Sigmoid colon (tissue), 7 donors: ENCODE results near the gene GPATCH8. TPM values are rescaled to one million over a fixed set of nuclear protein-coding genes. Genes with fewer than 3 reads are reported as not detected.
"Not testable (repeated sequence)": the region's sequence is repeated elsewhere in the genome, so short reads cannot be mapped to it uniquely, and the experiment has no call there.

Experiments
- DNase-seq: peaks from one replicate; pipeline ENCODE4 v3.0.0-alpha.2; 2019
- H3K27ac ChIP-seq, 4 donors: fragments of 200-600 bp; sonication (generic); one replicate each; pipeline ENCODE4 v1.5.1; 2016 to 2019; ENCODE audit warnings: mild to moderate bottlenecking in 1 of 4
- H3K27me3 ChIP-seq, 3 donors: fragments of 200-600 bp; sonication (generic); one replicate each; pipeline ENCODE4 v1.5.1; 2019; ENCODE audit warnings: mild to moderate bottlenecking in 1 of 3
- H3K36me3 ChIP-seq, 4 donors: fragments of 200-600 bp; sonication (generic); one replicate each; pipeline ENCODE4 v1.5.1; 2016 to 2019
- H3K4me1 ChIP-seq, 4 donors: fragments of 200-600 bp; sonication (generic); one replicate each; pipeline ENCODE4 v1.5.1; 2017 to 2019
- H3K4me3 ChIP-seq, 4 donors: fragments of 200-600 bp; sonication (generic); one replicate each; pipeline ENCODE4 v1.5.1; 2017 to 2019; ENCODE audit warnings: mild to moderate bottlenecking in 2 of 4, moderate library complexity in 1 of 4
- H3K9me3 ChIP-seq, 4 donors: fragments of 200-600 bp in 3 of 4; sonication (generic) in 3 of 4; one replicate each; pipeline versions ENCODE4 v1.5.1 to v1.6.1; 2013 to 2019
- EP300 ChIP-seq, 4 donors: sonication (generic); formaldehyde crosslinking; IDR thresholded peaks; one replicate each; pipeline ENCODE4 v1.6.1; 2017; ENCODE audit warnings: antibody characterized with exemption in 4 of 4
- POLR2A ChIP-seq, 2 donors: fragments of 450-650 bp; IDR thresholded peaks; one replicate each; pipeline ENCODE4 v1.6.1; 2016; ENCODE audit warnings: antibody characterized with exemption in 2 of 2, mild to moderate bottlenecking in 2 of 2, moderate library complexity in 2 of 2
- POLR2AphosphoS5 ChIP-seq, 4 donors: sonication (generic); formaldehyde crosslinking; IDR thresholded peaks; one replicate each; pipeline ENCODE4 v1.6.1; 2017; ENCODE audit warnings: antibody characterized with exemption in 4 of 4
- WGBS, 2 donors: extraction: QIAGEN DNeasy Blood & Tissue Kit; methylation state at CpG; one replicate each; pipeline ENCODE4 v1.1.7; 2013; 5-methylcytosine and 5-hydroxymethylcytosine counted together
- intact Hi-C: fragments of 100-400 bp; cut with DNase I; formaldehyde crosslinking; loops from one replicate; pipeline ENCODE4 v1.15.1; 2023
- polyA plus RNA-seq, 3 donors: library from polyadenylated mRNA; stranded (reverse); fragments of 200-250 nt; gene quantifications; one replicate each; pipeline ENCODE4 v1.2.3, GENCODE V29; 2013
- total RNA-seq, 4 donors: library from RNA; depleted of rRNA; stranded (reverse); fragments of >200 nt; gene quantifications; one replicate each; pipeline ENCODE4 v1.1.0, GENCODE V29; 2016
- TF ChIP-seq, protein P1 (sequence below), 4 experiments: fragments of 450-650 bp in 3 of 4; fragments of 200-600 bp in 1 of 4; IDR thresholded peaks; one replicate each; pipeline ENCODE4 v1.5.1; 2016 to 2019; ENCODE audit warnings: antibody characterized with exemption in 4 of 4, mild to moderate bottlenecking in 3 of 4, moderate library complexity in 2 of 4
- donor health status: healthy with polysubstance abuse.
- donor health status: Bipolar disorder and iron deficiency.
- donor health status: healthy.

GPATCH8 gene
- total and polyA plus RNA-seq, 7 donors, result 4.8 to 43.2 (median 27.5) TPM

DNA sequence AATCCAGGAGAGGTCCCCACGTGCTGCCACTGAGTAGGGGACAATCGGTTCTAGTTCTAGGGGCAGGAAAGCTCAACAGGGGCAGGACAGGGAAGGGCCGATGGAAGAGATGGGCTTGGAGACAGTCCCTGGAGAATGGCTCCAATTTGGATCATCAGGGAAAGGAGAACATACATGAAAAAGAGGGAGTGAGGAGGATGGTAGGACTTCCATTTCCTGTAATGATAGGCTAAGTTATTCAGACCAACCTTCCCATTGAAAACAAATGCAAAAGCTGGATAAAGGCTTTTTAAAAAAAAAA is 20.4 kb upstream of the GPATCH8 start:
- no peak overlapping the region for H3K27ac ChIP-seq
- 75 to 81% methylated on average over 3 of the region's 3 CpGs for WGBS, 2 donors
- H3K9me3 ChIP-seq, result no peaks in the 10 kb centered on the region
- no peak for DNase-seq
- H3K4me3 ChIP-seq, result no peak overlapping the region
- TF ChIP-seq POLR2AphosphoS5 (IDR thresholded peaks at IDR 0.05) (no peak), POLR2A (IDR thresholded peaks at IDR 0.05) (no peak), EP300 (IDR thresholded peaks at IDR 0.05) (no peak)
- TF ChIP-seq, protein P1, sequence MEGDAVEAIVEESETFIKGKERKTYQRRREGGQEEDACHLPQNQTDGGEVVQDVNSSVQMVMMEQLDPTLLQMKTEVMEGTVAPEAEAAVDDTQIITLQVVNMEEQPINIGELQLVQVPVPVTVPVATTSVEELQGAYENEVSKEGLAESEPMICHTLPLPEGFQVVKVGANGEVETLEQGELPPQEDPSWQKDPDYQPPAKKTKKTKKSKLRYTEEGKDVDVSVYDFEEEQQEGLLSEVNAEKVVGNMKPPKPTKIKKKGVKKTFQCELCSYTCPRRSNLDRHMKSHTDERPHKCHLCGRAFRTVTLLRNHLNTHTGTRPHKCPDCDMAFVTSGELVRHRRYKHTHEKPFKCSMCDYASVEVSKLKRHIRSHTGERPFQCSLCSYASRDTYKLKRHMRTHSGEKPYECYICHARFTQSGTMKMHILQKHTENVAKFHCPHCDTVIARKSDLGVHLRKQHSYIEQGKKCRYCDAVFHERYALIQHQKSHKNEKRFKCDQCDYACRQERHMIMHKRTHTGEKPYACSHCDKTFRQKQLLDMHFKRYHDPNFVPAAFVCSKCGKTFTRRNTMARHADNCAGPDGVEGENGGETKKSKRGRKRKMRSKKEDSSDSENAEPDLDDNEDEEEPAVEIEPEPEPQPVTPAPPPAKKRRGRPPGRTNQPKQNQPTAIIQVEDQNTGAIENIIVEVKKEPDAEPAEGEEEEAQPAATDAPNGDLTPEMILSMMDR (IDR thresholded peaks at IDR 0.05), result no peak
- H3K4me1 ChIP-seq, result no peaks in the 10 kb centered on the region
- H3K27me3 ChIP-seq, result no peaks in the 10 kb centered on the region
- intact Hi-C loops, result loop anchor here (5.0 kb wide), 1 partner anchor 121 kb away; no protein-coding TSS in a partner anchor
- no peaks in the 10 kb centered on the region for H3K36me3 ChIP-seq

DNA sequence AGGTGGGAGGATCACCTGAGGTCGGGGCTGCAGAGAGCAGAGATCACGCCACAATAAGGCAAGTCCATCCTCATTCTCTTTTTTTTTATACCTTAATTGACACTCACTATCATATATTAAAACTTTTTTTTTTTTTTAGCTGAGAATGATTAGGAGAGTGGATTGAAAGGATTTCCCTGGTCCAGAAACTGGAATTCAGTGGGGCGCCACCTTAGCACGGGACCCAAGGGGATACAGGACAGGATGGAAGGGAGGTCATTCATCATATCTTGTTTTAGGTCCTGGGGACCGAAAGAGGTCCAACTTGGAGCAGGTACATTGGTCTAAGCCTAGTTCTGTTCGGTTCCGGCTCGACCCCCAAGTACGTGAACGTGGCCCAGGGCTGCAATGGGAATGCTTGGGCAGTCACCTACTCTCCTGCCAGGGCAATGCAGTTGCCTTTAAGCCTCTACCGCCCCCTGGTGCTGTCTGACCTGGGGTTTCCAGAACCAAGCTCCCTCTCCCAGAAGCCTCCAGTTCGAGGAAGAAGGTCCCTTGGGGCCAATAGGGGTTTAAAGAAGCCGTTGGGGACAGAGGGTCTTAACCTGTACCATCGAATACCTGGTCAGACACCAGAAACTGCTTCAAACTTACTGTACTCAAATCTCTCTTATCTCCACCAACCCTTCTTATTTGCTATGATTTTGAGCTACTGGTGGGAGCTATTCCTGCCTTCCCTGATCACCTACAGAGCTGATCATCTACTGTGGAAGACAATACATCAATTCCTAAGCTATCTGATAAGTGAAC is 19.9 kb upstream of the GPATCH8 start:
- peak; percentile 65 for DNase-seq
- H3K27me3 ChIP-seq, result no peaks in the 10 kb centered on the region
- H3K4me1 ChIP-seq, result no peaks in the 10 kb centered on the region
- H3K9me3 ChIP-seq, result no peaks in the 10 kb centered on the region
- H3K36me3 ChIP-seq, result no peaks in the 10 kb centered on the region
- H3K27ac ChIP-seq, result no peak overlapping the region
- intact Hi-C loops, result loop anchor here (5.0 kb wide), 1 partner anchor 121 kb away; no protein-coding TSS in a partner anchor
- no peak for TF ChIP-seq POLR2A (IDR thresholded peaks at IDR 0.05)
- TF ChIP-seq, protein P1 (IDR thresholded peaks at IDR 0.05), result peak in 3 of 4 experiments; percentile 22 to 52 (median 51)
- H3K4me3 ChIP-seq, result no peak overlapping the region
- WGBS, 2 donors, result 61% methylated on average over 14 of the region's 14 CpGs

DNA sequence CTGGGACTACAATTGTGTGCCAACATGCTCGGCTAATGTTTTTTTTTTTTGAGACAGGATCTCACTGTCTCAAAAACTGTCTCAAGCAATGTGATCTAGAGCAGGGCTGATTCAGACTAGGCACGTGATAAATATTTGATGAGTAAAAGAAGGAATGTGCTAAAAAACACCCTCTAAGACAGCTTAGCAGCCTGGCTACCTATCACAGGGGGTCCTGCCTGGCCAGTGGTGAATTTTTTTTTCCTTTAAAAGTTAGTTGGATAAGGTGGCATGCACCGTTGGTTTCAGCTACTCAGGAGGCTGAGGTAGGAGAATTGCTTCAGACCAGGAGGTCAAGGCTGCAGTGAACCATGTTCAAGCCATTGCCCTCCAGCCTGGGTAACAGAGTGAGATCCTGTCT is 14.8 kb upstream of the GPATCH8 start:
- no peak overlapping the region for H3K4me3 ChIP-seq
- H3K36me3 ChIP-seq, result no peaks in the 10 kb centered on the region
- no peak for TF ChIP-seq POLR2A (IDR thresholded peaks at IDR 0.05)
- TF ChIP-seq EP300 (IDR thresholded peaks at IDR 0.05), result no peak
- TF ChIP-seq, protein P1 (IDR thresholded peaks at IDR 0.05), result no peak
- TF ChIP-seq POLR2AphosphoS5 (IDR thresholded peaks at IDR 0.05), result no peak
- H3K4me1 ChIP-seq, result no peaks in the 10 kb centered on the region
- intact Hi-C loops, result no loop called here
- H3K27ac ChIP-seq, result no peak overlapping the region
- no peak for DNase-seq
- 40 to 66% methylated on average over 3 of the region's 3 CpGs for WGBS, 2 donors
- no peaks in the 10 kb centered on the region for H3K9me3 ChIP-seq
- H3K27me3 ChIP-seq, result no peaks in the 10 kb centered on the region

DNA sequence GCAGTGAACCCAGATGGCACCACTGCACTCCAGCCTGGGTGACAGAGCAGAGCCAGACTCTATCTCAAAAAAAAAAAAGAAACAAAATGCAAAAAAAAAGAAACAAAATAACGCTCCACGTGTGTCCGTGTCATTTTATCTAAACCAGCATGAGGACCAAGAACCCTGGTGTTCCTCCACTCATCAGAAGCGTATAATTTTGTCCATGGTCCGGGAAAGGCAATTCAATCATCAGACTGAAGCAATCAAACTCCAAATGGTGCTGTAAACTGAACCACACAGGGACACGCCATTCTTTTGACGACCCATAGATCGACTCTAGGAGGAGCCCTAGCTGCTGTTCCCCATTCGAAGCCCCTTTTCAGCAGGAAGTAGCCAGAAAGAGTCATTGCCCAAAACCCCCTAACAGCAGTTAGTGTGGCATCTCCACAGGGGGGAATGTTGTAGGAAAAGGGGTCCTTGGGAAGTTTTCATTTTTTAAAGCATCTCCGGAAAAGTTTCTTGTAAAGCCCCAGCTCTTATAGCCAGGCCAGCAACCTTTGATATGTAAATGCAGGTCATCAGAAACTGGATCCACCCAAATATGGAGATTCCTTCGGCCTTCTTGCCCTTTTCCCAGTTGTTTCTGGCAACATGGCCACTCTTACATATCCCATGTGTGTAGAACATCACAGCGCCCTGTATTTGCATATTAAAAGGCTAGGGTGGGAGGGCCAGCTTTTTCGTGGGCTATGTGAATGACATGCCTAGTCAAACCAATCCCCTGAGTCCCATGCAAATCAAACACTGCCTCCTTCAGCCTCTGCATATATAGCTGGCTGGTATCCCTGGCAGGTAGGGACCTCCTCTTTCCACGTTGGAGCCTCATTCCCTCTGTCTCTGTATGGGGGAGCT is 8.3 kb upstream of the GPATCH8 start:
- H3K27me3 ChIP-seq, H3K9me3 ChIP-seq, H3K4me3 ChIP-seq, H3K4me1 ChIP-seq, H3K36me3 ChIP-seq, intact Hi-C loops, DNase-seq, H3K27ac ChIP-seq: not testable (repeated sequence)
- 45 to 48% methylated on average over 14 of the region's 14 CpGs for WGBS, 2 donors

DNA sequence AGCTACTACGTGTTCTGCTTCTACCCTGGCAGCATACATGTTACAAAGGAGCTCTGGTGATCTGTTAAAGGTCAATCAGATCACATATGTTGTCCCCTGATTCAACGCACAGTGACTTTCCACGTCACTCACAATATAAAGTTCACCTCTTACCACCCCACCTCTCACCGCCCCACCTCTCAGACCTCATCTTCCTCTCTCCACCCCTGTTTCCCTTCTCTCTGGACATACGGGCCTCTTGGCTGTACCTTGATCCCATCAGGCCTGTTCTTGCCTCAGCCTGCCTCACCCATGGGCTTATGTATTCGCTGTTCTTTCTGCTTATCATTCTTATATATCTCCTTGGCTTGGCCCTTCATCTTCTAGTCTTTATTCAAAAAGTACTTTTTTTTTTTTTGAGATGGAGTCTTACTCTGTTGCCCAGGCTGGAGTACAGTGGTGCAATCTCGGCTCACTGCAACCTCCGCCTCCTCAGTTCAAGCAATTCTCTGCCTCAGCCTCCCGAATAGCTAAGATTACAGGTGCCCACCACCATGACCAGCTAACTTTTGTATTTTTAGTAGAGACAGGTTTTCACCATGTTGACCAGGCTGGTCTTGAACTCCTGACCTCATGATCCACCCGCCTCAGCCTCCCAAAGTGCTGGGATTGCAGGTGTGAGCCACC is 3.9 kb upstream of the GPATCH8 start:
- H3K27ac ChIP-seq, H3K9me3 ChIP-seq, DNase-seq, H3K4me3 ChIP-seq, H3K27me3 ChIP-seq, H3K4me1 ChIP-seq, H3K36me3 ChIP-seq: not testable (repeated sequence)
- WGBS, 2 donors, result 85 to 90% methylated on average over 10 of the region's 10 CpGs
- intact Hi-C loops, result loop anchor here (10.0 kb wide), 1 partner anchor 292 kb away; the partner anchor contains the start of gene UBTF
